Measurements from ENCODE around the gene ZNF281.
"Not testable (repeated sequence)": the region's sequence is repeated elsewhere in the genome, so short reads cannot be mapped to it uniquely, and the experiment has no call there.

ZNF281 gene, protein sequence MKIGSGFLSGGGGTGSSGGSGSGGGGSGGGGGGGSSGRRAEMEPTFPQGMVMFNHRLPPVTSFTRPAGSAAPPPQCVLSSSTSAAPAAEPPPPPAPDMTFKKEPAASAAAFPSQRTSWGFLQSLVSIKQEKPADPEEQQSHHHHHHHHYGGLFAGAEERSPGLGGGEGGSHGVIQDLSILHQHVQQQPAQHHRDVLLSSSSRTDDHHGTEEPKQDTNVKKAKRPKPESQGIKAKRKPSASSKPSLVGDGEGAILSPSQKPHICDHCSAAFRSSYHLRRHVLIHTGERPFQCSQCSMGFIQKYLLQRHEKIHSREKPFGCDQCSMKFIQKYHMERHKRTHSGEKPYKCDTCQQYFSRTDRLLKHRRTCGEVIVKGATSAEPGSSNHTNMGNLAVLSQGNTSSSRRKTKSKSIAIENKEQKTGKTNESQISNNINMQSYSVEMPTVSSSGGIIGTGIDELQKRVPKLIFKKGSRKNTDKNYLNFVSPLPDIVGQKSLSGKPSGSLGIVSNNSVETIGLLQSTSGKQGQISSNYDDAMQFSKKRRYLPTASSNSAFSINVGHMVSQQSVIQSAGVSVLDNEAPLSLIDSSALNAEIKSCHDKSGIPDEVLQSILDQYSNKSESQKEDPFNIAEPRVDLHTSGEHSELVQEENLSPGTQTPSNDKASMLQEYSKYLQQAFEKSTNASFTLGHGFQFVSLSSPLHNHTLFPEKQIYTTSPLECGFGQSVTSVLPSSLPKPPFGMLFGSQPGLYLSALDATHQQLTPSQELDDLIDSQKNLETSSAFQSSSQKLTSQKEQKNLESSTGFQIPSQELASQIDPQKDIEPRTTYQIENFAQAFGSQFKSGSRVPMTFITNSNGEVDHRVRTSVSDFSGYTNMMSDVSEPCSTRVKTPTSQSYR

DNA sequence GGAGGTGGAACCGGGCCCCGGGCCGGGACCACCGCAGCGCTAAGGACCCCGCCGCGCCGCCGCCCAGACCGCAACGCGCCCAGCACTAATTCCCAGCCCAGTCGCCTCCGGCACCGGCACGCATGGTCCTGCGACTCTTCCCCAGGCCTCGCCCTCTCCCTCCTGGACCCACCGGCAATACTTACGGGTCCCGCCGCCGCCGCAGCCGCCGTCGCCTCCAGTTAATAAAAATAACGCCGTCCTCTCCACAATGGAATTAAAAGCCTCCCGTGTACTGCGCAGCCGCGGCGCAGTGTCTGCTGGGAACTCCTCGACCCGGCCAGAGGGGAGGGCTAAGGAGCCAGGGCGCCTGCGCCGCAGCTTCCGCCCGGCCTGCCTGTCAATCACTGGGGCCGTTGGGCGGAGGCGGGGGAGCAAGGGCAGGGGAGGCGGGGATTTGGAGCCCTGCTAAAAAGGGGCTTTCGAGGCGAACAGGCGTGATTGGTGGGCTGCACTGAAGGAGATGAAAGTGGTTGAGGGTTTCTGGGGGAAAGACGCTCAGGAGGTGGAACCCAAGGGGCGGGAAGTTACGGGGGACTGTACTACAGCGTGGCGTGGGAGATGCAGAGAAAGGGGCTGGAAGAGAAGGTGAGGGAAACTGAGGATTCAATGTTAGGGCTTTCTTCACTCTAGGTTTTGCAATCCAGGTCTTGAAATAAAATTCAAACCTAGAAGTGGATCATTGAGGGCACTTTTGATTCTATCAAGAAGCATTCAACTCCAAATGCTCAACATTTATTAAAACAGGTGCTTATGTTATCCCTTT lies at the start of gene ZNF281:
Gene ZNF281, minus strand, starts transcription at position 276 of the 805 bp plus-strand sequence. CDS start 331 bp downstream, outside the sequence.
- DNase-seq, result peak; percentile 84 to 98 (median 95)
- intact Hi-C loops (cut with DNase I), result loop anchor here (5.0 kb wide), 1 partner anchor 108 kb away; no protein-coding TSS in a partner anchor

DNA sequence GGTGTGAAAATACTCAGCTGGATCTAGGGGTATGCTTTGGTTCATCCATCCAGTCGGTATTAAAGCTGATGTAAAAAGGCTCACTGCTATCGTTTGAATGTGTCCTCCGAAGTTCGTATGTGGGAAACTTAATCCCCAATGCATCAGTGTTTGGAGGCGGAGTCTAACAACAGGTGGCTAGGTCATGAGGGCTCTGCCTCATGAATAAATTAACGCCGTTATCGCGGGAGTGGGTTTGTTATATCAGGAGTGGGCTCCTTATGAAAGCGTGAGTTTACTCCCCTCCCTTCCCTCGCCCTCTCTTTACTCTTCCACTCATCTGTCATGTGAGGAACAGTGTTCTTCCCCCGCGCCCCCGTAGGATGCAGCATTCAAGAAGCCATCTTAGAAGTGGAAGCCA lies 48.9 kb upstream of the ZNF281 start:
- intact Hi-C loops (cut with DNase I), result no loop called here
- no peak for DNase-seq

- intact Hi-C loops (cut with DNase I), result no loop called here
- no peak for DNase-seq
Measured at GRCh38 chr1:200457810-200458209, 48.0 kb upstream of the ZNF281 start.

GRCh38 chr1:200454425-200454824 lies 44.6 kb upstream of the ZNF281 start:
- no peak for DNase-seq
- intact Hi-C loops (cut with DNase I), result no loop called here

- DNase-seq, result no peak
- intact Hi-C loops (cut with DNase I), result no loop called here
Measured at GRCh38 chr1:200453553-200453905, 43.7 kb upstream of the ZNF281 start.

- intact Hi-C loops (cut with DNase I), result no loop called here
- no peak for DNase-seq
Measured at GRCh38 chr1:200452850-200453552, 43.2 kb upstream of the ZNF281 start.

DNA sequence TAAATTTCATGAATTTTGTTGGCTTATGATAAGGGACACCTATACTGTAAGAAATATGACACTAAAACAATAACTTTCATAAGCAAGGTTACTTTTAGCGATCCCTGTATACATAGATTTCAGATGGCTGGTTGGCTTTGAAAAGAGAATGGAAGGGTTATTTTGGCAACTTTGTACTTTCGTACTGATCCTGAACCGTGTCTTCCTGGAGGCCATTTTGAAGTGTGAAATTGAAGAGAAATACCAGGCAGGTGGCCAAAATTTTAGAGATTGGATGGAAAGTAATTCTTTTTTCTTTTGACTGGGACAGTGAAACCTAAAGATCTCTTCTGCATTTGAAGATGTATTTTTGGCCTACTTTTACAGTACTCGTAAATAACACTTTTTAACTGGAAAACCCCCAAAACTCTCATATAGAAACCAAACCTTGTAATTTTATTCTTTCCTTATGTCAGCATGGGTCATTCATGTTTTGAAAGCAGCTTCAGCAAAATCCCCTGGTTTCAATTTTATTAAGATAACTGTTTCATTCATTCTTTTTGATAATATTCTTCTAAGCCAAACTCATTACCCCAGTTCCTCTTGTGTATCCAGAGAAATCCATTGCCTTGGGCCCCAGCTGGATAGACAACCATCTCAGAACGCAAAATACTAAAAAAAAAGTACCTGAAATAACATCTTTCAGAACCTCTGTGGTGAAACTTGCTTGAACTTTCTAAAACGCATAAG lies 38.4 kb upstream of the ZNF281 start:
- intact Hi-C loops (cut with DNase I), result no loop called here

GRCh38 chr1:200445213-200445612 lies 35.4 kb upstream of the ZNF281 start:
- intact Hi-C loops (cut with DNase I), result no loop called here
- DNase-seq, result no peak

More for the DNA sequence above, 38.4 kb upstream of the ZNF281 start:
- DNase-seq, result no peak

GRCh38 chr1:200444478-200444877 lies 34.6 kb upstream of the ZNF281 start:
- intact Hi-C loops (cut with DNase I), result no loop called here

DNA sequence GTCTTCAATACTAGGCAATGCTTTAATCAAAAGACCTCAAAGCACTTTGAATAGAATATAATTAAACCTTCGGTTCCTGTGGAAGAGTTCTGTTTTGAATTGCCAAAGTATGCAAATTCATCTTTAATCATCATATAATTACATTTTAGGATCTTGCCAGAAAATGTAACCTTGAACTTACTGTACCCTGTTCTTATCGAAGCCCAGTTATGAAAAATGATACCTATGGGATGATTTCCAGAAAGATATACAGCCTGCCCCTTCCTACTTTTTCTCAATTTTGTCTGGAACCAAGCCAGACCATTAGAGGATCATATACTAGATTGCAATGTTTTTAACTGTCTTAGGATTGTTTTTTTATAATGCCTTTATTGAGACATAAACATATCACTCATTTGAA lies 34.0 kb upstream of the ZNF281 start:
- intact Hi-C loops (cut with DNase I), result no loop called here
- no peak for DNase-seq

More at GRCh38 chr1:200444478-200444877, 34.6 kb upstream of the ZNF281 start:
- DNase-seq, result no peak

- DNase-seq, result no peak
- intact Hi-C loops (cut with DNase I), result no loop called here
Measured at GRCh38 chr1:200442537-200443156, 32.8 kb upstream of the ZNF281 start.

- DNase-seq, result no peak
- intact Hi-C loops (cut with DNase I), result no loop called here
Measured at GRCh38 chr1:200442023-200442422, 32.2 kb upstream of the ZNF281 start.

DNA sequence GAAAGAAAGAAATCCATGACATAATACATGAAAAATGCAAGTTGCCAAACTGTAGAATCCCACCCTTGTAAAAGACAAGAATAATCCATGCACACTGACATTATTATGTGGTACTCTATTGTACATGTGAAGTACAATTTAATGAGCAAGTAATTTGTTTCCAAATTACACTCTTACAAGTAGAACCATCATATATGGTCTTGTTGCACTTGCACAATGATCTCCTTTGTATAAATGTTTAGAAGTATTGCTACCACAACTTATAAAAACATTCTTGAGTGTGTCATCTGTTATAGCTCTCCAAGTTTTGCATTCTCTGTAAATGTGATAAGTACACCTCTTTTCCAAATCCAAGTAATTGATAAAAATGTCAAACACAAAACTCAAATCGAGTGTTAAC lies 29.1 kb upstream of the ZNF281 start:
- no peak for DNase-seq
- intact Hi-C loops (cut with DNase I), result no loop called here

DNA sequence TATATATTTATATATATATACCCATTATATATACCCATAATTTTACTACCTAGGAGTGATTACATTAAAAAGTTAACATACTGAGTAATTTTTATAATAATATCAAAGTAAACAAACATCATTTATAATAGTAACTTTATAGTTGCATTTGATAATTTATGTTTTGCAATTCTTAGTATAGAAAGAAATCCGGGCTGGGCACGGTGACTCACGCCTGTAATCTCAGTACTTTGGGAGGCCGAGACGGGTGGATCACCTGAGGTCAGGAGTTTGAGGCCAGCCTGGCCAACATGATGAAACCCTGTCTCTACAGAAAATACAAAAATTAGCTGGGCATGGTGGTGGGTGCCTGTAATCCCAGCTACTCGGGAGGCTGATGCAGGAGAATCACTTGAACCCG lies 28.6 kb upstream of the ZNF281 start:
- intact Hi-C loops (cut with DNase I), result not testable (repeated sequence)

GRCh38 chr1:200437556-200438203 lies 27.8 kb upstream of the ZNF281 start:
- no peak for DNase-seq

More for the DNA sequence above, 28.6 kb upstream of the ZNF281 start:
- not testable (repeated sequence) for DNase-seq

GRCh38 chr1:200437088-200437487 lies 27.3 kb upstream of the ZNF281 start:
- intact Hi-C loops (cut with DNase I), result no loop called here

More at GRCh38 chr1:200437556-200438203, 27.8 kb upstream of the ZNF281 start:
- intact Hi-C loops (cut with DNase I), result no loop called here

GRCh38 chr1:200436436-200436835 lies 26.6 kb upstream of the ZNF281 start:
- no peak for DNase-seq
- intact Hi-C loops (cut with DNase I), result no loop called here

More at GRCh38 chr1:200437088-200437487, 27.3 kb upstream of the ZNF281 start:
- DNase-seq, result no peak
